HG03060 (cell line): ENCODE measurements around the gene CDX2.

Experiments
- ATAC-seq: cut with Tn5 transposase; IDR thresholded peaks from one replicate; pipeline ENCODE4 v1.9.1; 2021; ENCODE audit warnings: low read depth, moderate number of reproducible peaks; ENCODE audit not compliant: unreplicated experiment

The CDX2 gene

DNA sequence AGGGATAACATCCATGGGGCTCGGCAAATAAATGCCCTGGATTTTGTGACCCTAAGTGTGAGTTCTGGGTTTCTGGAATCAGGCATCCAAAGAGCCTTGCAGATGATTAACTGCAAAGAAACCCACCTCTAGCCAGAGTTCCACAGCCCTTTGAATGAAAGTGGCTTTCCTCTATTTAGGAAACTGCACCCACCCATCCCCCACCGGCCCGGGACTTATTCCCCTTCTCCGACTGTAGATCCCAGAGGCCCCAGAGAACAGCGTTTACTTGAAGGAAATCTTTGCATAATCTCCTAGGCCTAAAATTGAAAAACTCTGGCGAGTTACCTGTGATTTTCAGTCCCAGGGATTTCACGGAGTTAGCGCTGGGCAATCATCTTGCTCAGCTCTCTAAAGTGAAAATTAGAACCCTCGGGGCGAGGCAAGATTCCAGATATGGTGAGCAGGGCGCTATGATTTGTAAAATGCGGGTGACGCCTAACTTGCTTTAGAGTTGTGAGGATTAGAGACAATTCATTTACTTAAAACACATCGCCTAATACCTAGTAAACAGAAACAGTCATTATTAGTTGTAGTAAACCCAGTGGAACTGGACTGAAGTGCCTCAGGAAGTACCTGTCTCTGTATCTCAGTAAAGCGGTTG, 10.0 kb upstream of the CDX2 start:
- ATAC-seq = no peak

DNA sequence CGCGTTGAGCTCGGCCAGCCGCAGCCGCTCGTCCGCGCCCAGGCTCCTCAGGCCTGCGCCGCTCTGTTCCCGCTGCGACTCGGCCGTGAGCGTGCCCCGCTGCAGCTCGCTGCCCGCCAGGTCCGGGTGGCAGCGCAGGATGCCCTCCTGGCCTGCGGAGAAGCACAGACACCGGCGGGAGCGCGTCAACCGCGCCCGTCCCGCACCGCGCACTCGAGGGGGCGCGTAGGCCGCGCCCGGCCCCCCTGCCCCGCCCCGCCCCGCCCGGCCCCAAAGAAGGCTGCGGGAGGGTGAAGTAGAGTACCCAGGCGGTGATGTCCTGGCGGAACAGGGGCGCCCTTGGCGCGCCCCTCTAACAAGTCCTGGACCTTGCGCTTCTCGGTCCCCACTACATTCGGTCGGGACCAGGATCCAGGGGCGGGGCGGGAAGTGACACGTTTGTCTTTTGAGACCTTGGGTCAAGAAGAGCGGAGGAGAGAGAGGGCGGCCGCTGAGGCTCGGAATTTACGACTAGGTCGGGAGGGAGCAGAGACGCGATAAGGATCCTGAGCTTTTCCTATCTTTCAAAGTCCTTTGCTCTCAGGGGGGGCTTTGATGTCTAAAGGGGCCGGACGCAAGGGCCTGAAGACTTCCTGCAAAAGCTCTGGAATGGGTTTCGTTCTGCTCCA, 9.3 kb upstream of the CDX2 start:
- ATAC-seq = no peak

DNA sequence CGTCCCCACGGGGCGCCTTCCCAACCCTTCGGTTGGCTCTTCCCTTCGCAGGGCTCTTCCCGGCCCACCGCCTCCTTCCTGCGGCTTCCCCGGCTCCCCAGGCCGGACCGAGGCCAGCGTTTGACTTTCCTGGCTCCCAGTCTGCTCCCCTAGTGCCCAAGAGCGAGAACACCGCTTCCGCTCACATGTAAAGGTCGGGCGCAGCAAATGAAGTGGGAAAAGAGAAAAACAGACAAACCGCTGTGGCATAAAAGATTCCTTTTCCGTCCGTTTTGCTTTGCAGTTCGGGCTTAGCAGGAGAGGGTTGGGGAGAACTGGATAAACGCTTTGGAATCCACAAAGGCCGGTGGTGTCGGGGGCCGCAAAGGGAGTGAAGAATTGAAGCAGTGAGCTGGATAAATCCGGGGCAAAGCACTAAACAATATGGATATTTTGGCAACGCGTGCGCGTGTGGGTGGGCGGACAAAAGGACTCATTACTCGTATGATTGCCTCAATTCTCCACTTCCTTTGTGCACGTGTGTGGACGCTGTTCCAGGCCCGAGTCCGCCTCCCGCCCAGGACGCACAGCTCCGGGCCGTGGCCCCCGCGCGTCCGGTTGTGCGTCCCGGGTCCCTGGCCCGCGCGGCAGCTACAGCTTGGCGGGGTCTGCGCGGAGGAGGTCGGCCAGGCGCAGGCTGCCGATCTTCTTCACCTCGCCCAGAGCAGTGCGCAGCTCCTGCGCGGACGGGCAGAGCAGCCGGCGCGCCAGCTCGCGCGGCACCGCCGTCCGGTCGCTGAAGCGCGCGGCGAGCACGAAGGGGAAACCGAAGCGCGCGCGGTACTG, 8.6 kb upstream of the CDX2 start:
- no peak for ATAC-seq

DNA sequence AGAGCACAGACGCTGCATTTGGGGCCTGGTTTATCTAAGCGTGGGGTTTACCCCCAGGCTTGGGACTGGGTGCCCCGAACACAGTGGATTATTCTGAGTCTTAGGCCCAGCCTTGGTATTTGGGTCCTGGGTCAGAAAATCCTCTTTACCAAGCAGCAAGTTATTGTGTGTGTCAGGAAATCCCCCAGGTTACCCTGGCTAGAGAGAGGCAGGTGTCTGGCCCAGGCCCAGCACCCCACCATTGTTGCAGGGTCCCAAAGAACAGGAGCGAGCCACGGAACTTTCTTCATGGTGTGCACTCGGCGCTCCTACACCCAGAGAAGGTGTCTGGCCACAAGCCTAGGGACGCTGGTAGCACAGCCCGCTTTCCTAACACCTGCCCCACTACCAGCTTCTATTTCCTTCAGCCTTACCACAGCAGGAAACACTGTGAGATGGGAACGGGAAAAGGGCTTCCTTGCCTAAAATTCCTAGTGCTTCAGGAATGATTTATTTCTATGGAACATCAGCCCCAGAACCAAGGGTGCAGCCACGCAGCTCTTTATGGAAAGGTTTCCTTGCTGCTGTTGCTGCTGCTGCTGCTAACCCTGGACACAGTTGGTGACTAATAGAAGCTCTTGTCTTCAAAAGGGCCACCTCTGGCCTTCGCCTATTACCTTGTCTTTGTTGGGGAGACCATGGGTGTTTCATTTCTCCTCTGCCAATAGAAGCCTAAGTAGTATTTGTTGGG, 7.4 kb upstream of the CDX2 start:
- no peak for ATAC-seq

DNA sequence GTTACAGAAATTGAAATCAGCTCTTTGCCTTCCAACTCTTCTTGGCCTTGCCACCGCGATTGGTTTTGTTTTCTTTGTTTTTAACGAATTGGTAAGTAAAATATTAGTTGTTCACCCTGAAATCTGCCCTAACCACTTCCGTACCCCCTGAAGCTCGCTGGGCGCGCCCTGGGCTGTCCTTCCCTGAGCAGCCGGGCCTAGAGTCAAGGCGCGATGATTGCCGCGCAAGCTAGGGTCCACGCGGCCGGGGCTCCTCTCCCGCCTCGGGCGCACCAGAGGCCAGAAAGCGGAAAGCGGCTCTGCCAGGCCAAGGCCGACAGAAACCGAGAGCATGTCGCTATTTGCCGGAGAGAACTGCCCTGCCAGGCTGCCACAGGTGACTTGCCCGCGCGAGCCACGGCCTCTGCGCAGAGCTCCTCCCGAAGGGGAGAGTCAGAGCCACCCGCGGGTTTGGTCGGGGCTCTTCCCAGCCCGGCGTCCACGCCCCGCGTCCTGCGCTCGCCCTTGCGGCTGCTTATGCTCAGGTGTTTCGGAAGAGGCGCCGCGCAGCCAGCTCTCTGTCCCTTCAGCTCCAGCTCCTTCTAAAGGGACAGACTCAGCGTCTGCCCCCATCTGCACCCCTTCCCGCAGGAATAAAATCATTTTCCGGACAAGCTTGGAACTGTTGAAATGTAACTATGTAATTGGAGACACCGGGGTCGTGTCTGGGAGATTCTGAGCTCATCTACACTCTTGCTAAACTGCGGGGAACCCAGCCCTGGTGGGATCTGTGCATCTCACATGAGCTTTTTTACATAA, 6.6 kb upstream of the CDX2 start:
- no peak for ATAC-seq

DNA sequence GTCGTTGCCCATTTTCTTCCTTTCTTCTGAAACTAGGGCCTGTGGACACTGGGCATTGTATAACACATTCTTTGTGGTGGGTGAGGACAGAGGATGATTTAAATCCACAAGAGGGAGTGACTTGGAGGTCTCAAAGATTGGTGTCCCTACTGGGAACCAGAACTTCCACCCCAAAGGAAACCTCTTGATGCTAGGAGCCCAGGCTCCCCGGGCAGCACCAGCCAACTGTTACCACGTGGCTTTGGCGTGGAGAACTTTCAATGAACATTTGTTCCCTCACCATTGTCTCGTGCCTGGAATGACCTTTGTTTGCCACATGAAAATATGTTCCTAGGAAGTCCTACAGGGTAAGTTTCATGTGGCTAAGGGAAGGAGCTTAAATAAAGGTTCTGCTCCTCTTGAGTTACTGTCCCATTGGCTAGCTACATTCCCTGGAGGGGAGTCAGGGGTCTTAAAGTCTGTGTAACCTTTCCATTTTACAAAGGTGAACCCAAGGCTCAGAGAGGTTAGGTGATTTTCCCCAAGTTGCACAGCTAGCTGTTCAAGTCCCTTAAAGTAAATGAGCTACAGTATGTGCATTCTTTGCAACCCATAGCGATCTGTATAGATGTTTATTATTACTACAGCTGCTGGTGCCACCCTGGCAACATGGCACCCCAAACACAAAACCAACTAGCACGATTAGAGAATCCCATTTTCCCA, 5.0 kb upstream of the CDX2 start:
- ATAC-seq = no peak

DNA sequence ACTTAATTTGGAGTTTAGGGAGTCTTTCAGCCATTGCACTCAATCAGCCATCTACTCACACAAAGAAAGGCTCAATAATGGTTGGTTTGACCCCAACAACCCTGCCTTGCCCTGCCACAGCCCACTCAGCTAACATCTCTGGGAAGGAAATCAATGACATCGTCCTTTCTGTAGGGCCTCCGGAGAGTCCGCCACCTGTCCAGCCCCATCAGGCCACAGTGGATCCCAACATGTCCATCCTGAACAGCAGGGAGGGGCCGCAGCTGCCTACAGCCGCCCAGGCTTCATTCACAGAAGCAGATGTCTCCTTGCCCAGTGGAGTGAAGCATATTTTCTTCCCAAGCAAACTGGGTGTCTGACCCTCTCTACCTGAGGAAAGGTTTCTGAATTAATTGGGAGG, 4.2 kb upstream of the CDX2 start:
- ATAC-seq = no peak

DNA sequence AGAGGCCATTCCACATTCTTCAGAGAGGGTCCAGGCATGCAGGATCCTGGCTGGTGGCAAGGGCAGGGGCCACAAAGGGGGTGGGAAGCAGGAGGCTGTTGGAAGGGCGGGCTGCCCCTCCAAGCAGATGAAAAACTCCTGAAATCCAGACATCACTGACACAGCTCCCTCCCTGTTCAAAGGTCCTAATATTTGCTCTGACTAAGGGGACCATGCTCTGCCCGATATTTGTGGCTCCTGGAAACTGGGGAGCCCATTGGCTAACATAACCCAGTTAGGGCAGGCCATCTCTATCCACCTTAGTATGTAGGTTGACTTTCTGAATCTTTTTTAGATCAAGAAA, 3.3 kb upstream of the CDX2 start:
- ATAC-seq = no peak

DNA sequence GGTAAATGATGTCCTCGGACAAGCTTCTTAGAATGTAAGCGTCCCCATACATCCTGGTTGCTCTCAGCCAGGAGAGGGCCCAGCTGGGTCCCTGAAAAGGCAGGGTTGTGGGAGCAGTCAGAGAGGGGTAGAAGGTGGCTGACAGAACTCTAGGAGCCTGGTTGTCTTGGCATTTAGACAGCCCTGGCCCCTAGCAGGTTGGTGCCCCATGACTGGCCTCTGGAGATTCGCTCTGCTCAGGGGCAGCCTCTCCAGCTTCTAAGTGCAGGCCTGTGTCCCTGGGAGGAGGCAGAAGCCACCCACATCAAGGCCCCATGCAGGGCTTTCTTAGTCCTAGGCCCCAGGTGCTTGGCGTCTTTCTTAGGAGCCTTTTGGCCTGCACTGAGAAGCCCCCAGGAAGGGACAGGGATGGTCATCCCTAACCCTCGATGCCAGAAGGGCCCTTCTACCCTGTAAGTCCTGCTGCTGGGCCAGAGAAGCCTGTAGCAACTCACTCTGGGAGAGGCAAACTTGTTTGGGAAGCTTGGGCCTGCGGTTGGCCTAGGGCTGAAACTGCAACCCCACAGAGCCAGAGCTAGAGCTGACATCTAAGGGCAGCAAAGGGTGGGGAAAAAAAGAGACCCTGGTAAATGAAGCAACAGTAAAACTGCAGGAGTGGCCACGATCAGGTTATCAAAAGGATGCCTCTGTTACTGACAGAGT, 2.8 kb upstream of the CDX2 start:
- no peak for ATAC-seq

DNA sequence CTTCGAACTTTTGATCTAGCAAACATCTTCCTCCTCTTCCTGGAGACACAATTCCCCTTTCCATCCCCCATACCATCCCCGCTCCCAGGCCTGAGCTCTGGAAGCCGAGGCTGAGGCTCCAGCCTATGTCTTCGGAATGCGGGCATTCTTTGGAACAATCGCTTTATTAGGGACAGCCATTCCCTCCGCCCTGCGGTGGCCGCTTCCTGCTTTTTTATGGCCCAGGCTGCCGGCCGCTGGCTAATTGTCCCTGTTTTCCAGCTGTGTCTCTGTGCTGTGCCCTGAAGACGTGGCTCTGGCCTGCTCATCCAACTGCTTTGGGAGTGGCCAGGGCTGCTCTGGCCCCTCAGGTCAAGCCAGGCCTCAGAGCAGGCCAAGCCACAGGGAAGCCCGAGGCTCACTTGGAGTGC, 2.1 kb upstream of the CDX2 start:
- ATAC-seq = no peak

DNA sequence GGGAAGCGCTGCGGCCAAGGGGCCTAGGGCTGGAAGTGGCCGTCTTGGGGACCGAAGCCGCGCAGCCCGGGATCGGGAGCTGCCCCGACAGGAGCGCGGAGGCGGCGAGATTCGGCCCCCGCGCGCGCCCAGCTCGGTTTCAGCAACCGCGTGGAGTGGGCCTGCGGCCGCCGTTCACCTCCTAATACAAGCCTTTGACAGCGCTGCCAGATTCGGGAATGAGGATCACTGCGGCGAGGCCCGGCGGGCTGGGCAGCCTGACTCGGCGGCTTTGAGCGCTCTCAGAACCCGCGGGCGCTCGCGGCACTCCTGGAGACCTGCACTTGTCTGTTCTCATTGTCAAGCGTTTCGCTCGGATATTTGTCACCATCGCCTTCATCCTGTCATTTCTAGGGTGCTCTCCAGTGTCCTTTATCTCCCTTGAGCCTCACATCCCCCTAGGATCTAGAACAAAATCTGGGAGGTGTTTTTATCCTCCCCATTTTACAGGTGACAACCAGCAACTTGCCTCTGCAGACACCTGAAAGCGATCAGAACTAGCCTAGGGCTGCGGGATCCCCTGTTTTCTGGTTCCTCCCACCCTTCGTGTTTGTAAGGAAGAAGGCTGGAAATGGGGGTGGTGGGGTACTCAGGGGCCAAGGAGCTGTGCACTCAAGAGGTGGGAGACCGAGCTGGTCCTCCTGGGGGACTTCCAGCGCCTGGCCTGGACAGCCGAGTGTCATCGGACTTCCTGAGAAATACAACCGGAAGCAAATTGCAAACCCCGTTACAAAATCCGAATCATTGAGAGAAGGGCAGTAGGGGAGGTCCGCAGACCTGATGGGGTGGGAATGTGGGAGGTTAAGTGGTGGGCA, 1.5 kb upstream of the CDX2 start:
- ATAC-seq = no peak

DNA sequence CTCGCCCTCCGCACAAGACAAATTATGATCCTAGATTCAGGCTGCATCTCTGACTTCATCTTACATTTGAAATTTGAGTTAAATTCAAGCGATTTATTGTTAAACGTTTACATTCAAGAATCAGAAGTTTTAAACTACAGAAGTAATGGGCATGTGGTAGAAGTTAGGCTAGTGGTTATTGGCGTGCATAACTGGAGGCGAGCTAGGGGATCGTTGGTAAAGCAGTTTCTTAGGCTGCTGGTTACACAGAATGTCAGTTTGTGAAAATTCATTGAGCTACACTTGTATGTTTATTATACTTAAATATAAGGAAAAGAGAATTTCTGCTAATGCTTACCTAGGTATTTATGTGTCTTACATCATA, 733 bp upstream of the CDX2 start:
- ATAC-seq = no peak

DNA sequence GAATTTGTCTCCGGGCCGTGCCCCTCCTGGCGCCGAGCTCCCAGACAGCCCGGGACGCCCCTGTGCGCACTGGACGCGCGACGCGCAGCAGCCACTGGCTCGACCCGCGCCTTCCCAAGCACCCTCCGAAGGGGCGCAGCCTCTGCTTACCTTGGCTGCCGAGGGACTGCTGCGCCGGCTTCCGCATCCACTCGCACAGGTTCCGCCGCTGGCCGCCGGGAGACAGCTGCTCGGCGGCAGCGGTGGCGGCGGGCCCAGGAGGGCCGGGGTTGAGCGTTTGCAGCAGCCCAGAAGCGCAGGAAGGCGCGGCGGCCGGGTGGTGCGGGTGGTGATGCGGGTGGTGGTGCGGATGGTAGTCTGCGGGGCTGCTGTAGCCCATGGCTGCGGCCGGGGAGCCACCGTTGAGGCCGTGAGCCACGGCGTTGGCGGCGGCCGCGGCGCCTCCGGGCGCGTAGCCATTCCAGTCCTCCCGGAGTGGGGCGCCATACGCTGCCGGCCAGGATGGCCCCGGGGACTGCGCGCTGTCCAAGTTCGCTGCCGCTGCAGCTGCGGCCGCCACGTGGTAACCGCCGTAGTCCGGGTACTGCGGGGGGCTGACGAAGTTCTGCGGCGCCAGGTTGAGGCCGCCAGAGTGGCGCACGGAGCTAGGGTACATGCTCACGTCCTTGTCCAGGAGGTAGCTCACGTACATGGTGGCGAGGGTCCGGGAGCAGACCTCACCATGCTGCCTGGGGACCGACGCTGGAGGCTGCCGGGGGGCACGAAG, 616 bp downstream of the CDX2 start:
- no peak for ATAC-seq

DNA sequence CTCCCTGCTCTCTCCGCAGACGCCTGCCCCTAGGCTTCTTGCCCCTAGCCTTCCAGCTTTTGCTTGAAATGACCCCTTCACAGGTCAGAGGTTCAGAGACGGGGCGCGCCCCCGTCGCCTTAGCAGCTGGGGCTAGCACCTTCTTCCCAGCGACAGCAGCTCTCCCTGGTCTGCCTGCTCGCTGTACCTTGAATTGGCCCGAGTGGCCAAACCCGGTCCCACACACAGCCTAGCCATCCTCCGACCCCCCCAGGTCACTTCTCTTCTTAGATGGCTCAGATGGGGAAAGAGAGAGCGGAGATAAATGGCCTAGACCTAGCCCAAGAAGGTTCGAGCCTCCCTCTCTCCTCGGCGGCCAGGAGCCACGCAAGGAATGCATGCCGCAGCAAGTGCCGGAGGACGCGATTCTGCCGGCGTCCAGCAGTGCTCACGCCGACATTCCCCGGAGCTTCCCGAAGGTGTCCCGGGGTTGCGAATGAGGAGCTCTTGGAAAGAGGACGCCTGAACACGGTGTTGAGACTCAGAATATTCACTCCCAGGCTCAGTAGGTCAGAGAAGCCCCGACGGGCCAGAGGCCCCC, 1.3 kb downstream of the CDX2 start:
- ATAC-seq = no peak

DNA sequence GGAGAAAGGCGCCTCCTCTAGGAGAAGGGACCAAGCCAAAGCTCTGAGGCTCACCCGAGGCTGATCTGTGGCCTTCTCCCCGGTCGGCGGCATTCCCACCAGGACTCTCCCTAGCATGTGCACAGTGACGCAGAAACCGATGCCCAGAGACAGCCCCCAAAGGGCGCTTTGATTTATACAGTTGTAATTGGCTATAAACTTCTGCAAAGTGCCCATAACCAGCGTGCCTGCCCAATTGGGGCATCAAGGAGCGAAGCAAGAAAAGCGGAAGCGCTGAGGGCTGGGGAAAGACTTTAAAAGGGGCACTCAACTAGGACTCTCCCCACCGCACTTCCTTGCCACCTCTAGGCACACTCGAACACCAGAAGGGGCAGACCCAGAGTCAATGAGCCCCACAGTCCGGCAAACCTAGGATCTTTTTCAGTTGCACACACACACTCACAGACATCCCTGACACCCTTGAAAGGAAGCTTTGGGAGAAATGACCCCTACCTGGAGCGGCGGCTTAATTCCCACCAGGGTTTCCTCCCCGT, 1.8 kb downstream of the CDX2 start:
- ATAC-seq = no peak

DNA sequence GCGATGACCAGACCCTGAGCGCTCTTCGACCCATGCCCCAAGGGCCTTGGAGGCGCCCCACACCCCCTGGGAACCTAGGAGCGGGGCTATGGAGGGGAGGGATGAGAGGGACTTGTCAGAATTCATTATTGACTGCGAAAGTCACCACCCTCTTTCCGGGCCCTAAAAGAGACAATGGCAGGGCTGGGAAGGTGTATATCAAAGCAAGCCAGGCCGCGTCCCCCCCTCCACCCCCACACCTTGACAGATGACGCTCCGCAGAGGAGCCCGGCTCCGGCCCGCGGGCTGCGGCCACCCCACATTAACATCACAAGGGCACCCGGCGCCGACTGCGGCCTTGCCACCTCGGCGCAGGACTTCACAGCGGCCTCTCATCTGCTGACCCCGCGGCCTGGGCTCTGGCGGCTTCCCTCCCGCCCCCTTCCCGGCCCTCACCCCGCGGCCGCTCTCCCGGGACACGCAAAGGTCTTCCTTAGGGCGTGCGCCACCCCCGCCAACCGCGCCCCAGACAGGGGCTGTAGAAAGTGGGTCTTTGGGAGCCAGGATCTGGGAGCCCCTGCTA, 2.4 kb downstream of the CDX2 start:
- ATAC-seq = no peak
